Measurements from ENCODE around the gene GOLGA7B.

DNA sequence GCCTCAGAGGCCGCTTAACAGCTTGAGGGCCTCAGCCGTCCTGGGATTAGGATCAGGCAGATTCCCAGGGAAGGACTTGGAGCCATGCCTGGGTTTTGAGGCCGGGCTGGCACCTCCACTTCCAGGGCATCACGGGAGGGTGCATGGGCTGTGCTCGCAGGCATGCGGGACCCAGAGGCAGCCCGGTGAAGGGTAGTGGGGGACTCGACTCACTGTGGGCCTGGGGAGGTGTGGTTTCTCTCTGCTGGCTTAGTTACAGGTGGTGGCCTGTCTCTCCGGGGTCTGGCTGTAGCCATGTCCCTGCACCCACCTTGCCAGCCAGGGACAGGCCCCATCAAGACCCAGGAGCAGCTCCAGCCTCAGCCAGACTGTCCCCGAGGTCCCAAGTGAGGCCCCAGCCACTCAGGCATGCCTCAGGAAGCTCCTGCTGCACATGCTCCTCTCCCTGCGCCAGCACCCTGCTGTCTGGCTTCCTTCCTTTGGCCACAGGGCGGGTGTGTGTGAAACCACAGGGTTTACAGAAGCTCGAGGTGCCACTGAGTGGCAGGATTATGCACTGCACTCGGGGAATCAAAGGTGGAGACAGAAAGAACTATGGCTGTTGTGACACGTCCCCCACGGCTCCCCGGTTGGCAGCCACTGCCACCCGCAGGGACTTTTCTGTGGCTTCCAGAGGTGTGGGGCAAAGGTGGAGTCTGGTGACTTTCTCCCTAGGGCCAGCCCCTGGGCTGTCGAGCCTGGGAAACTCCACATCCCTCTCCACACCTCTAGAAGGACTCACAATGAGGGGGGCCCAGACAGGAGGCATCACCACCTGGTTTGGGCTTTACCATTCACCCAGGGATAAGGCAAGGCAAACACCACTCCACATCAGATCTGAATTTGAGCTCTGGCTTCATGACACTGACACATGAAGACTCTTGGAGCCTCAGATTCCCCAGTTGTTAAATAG, 19.7 kb downstream of the GOLGA7B start:
- TF ChIP-seq CHCHD3 (CRISPR knock-in tag; IDR thresholded peaks at IDR 0.05) (no peak), ZFP36 (IDR thresholded peaks at IDR 0.05; ENCODE audit: low read depth, low read length, partially characterized antibody) (no peak), POLR2A (conservative IDR thresholded peaks at IDR 0.05) (no peak), NFIC (IDR thresholded peaks at IDR 0.05) (no peak), NR3C1 (CRISPR knock-in tag; IDR thresholded peaks at IDR 0.05) (no peak), TAF15 (IDR thresholded peaks at IDR 0.05; ENCODE audit: low read depth, low read length) (no peak), ZNF121 (CRISPR knock-in tag; conservative IDR thresholded peaks at IDR 0.05) (no peak), NFE2 (IDR thresholded peaks at IDR 0.05; ENCODE audit: low read depth) (no peak), PTTG1 (tag; IDR thresholded peaks at IDR 0.05; ENCODE audit: low read depth) (no peak), SNRNP70 (optimal IDR thresholded peaks at IDR 0.05; ENCODE audit: low read depth, low read length) (no peak)
- TF ChIP-seq, protein P1, sequence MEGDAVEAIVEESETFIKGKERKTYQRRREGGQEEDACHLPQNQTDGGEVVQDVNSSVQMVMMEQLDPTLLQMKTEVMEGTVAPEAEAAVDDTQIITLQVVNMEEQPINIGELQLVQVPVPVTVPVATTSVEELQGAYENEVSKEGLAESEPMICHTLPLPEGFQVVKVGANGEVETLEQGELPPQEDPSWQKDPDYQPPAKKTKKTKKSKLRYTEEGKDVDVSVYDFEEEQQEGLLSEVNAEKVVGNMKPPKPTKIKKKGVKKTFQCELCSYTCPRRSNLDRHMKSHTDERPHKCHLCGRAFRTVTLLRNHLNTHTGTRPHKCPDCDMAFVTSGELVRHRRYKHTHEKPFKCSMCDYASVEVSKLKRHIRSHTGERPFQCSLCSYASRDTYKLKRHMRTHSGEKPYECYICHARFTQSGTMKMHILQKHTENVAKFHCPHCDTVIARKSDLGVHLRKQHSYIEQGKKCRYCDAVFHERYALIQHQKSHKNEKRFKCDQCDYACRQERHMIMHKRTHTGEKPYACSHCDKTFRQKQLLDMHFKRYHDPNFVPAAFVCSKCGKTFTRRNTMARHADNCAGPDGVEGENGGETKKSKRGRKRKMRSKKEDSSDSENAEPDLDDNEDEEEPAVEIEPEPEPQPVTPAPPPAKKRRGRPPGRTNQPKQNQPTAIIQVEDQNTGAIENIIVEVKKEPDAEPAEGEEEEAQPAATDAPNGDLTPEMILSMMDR (IDR thresholded peaks at IDR 0.05 in 2 of 3, conservative IDR thresholded peaks at IDR 0.05 in 1 of 3; ENCODE audit: insufficient read depth in 2 of 3, low read depth in 1 of 3, low read length in 3 of 3) = peak; percentile 81 to 97 (median 96)
- TF ChIP-seq, protein P2, sequence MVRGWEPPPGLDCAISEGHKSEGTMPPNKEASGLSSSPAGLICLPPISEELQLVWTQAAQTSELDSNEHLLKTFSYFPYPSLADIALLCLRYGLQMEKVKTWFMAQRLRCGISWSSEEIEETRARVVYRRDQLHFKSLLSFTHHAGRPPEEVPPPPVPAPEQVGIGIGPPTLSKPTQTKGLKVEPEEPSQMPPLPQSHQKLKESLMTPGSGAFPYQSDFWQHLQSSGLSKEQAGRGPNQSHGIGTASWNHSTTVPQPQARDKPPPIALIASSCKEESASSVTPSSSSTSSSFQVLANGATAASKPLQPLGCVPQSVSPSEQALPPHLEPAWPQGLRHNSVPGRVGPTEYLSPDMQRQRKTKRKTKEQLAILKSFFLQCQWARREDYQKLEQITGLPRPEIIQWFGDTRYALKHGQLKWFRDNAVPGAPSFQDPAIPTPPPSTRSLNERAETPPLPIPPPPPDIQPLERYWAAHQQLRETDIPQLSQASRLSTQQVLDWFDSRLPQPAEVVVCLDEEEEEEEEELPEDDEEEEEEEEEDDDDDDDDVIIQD (CRISPR knock-in tag; IDR thresholded peaks at IDR 0.05) = no peak

Data from K562 (cell line).